NB4 (cell line): Measurements from ENCODE around the gene CDH3.

Experiments used
- DNase-seq: peaks from one replicate; pipeline ENCODE4 v3.0.0; 2010; ENCODE audit warnings: low read depth
- H3K4me3 ChIP-seq: one replicate; pipeline ENCODE4 v1.5.1; 2011; ENCODE audit warnings: mild to moderate bottlenecking, low read depth, low read length, moderate library complexity
- MYC ChIP-seq: IDR thresholded peaks from 2 replicates; pipeline ENCODE4 v1.6.1; 2011; ENCODE audit warnings: low read depth, low read length
- POLR2A ChIP-seq: IDR thresholded peaks from 2 replicates; pipeline ENCODE4 v1.6.1; 2011; ENCODE audit warnings: mild to moderate bottlenecking; ENCODE audit not compliant: insufficient read length; ENCODE audit errors: extremely low read depth
- TF ChIP-seq, protein P1 (sequence below): IDR thresholded peaks from one replicate; pipeline ENCODE4 v1.5.1; 2012; ENCODE audit warnings: low read depth, low read length
- TF ChIP-seq, protein P2 (sequence below): IDR thresholded peaks from 2 replicates; pipeline ENCODE4 v1.6.1; 2011; ENCODE audit warnings: low read depth, low read length

The CDH3 gene

DNA sequence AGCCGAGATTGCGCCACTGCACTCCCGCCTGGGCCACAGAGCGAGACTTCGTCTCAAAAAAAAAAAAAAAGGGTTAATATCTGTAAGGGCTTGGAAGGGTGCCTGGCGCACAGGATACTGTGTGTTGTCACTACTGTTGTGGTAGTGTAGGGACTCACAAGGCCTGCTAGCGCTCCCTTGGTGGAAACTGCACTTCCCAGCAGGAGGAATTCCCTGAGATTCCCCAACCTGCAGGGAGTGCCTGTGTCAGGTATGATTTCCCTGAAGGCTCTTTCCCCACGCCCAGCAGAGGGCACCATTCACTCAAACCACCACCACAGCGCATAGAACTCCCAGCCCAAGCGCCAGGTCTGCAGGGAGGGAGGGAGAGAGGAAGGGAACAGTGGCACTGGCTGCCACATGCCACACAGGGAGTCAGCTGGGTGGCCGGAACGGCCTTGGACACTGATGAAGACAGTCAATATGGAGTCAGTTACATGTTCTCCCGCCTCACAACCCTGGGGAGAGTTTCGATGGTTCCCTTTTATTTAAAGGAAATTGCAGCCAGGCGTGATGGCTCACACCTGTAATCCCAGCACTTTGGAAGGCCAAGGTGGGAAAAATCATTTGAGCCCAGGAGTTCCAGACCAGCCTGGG is 59.2 kb downstream of the CDH3 start:
- no peak for TF ChIP-seq MYC
- TF ChIP-seq, protein P1, sequence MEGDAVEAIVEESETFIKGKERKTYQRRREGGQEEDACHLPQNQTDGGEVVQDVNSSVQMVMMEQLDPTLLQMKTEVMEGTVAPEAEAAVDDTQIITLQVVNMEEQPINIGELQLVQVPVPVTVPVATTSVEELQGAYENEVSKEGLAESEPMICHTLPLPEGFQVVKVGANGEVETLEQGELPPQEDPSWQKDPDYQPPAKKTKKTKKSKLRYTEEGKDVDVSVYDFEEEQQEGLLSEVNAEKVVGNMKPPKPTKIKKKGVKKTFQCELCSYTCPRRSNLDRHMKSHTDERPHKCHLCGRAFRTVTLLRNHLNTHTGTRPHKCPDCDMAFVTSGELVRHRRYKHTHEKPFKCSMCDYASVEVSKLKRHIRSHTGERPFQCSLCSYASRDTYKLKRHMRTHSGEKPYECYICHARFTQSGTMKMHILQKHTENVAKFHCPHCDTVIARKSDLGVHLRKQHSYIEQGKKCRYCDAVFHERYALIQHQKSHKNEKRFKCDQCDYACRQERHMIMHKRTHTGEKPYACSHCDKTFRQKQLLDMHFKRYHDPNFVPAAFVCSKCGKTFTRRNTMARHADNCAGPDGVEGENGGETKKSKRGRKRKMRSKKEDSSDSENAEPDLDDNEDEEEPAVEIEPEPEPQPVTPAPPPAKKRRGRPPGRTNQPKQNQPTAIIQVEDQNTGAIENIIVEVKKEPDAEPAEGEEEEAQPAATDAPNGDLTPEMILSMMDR = peak; percentile 92
- H3K4me3 ChIP-seq = no peak overlapping the region
- peak; percentile 78 for DNase-seq

GRCh38 chr16:68707340-68708152 is 62.4 kb downstream of the CDH3 start:
- TF ChIP-seq POLR2A (no peak), MYC (no peak)
- TF ChIP-seq, protein P1 = no peak
- TF ChIP-seq, protein P2, sequence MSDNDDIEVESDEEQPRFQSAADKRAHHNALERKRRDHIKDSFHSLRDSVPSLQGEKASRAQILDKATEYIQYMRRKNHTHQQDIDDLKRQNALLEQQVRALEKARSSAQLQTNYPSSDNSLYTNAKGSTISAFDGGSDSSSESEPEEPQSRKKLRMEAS = no peak
- DNase-seq = peak; percentile 31
- no peak overlapping the region for H3K4me3 ChIP-seq

- TF ChIP-seq POLR2A (no peak), MYC (no peak)
- TF ChIP-seq, protein P2 = no peak
- TF ChIP-seq, protein P1 = no peak
- peak; percentile 69 for DNase-seq
These were observed 65.1 kb downstream of the CDH3 start for GRCh38 chr16:68710211-68710610.

DNA sequence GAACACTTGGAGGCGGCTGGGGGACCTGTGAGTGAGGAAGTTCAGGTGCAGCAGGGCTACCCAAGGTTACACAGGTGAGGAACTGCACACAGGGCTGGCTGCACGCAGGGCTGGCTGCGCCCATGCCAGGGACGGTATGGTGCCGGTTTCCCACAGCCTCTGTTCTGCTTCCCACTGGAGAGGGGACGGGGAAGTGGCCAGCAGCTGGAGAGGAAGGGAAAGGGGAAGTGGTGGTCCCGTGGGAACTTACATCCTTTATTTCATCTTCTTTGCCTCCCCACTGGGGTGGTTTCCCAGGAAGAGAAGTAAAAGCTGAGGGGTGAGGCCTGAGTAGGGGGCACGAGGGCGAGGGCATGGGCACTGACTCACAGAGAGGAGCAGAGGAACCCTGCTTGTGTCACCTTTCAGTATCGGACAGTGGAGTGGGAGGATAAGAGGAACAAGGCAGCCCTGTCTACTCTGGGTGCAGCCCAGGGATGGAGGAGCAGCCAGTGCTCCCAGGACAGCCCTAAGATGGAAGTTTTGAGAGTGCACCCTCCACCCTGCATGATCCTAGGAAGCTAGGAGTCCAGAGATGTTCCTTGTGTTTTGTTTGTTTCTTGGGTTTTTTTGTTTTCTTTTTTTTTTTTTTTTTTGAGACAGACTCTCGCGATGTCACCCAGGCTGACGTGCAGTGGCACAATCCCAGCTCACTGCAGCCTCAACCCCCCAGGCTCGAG is 66.5 kb downstream of the CDH3 start:
- no peak overlapping the region for H3K4me3 ChIP-seq
- DNase-seq = peak; percentile 77
- TF ChIP-seq, protein P2 = no peak
- TF ChIP-seq POLR2A (no peak), MYC (no peak)
- TF ChIP-seq, protein P1 = no peak

More at GRCh38 chr16:68710211-68710610, 65.1 kb downstream of the CDH3 start:
- no peak overlapping the region for H3K4me3 ChIP-seq

GRCh38 chr16:68713361-68713760 is 68.3 kb downstream of the CDH3 start:
- no peak overlapping the region for H3K4me3 ChIP-seq
- DNase-seq = no peak
- TF ChIP-seq MYC = no peak
- no peak for TF ChIP-seq POLR2A
- TF ChIP-seq, protein P2 = no peak
- TF ChIP-seq, protein P1 = no peak
